Neuronal stem cell (in vitro differentiated cells): Measurements from ENCODE around the gene TRAPPC2.

Source experiments
- DNase-seq: peaks from one replicate; pipeline ENCODE4 v3.0.0-alpha.2; 2013; ENCODE audit warnings: low spot score
- H2AFZ ChIP-seq: one replicate; pipeline ENCODE4 v1.6.1; 2013; ENCODE audit warnings: mild to moderate bottlenecking, low read length, inconsistent platforms
- H2AK5ac ChIP-seq: 2 replicates; pipeline ENCODE4 v1.6.1; 2013; ENCODE audit warnings: low read depth, mild to moderate bottlenecking, inconsistent platforms, low read length, moderate library complexity, mixed read lengths
- H2BK120ac ChIP-seq: 2 replicates; pipeline ENCODE4 v1.6.1; 2013; ENCODE audit warnings: low read depth, mild to moderate bottlenecking, inconsistent platforms, low read length, moderate library complexity, mixed read lengths
- H2BK12ac ChIP-seq: one replicate; pipeline ENCODE4 v1.6.1; 2013; ENCODE audit warnings: low read length, inconsistent platforms
- H2BK15ac ChIP-seq: 2 replicates; pipeline ENCODE4 v1.6.1; 2013; ENCODE audit warnings: mild to moderate bottlenecking, low read length, inconsistent platforms, mixed read lengths
- H2BK5ac ChIP-seq: one replicate; pipeline ENCODE4 v1.6.1; 2013; ENCODE audit warnings: inconsistent platforms, mild to moderate bottlenecking, low read length, moderate library complexity
- H3K14ac ChIP-seq: one replicate; pipeline ENCODE4 v1.6.1; 2013; ENCODE audit warnings: low read length, inconsistent platforms
- H3K18ac ChIP-seq: 2 replicates; pipeline ENCODE4 v1.6.1; 2013; ENCODE audit warnings: low read length, inconsistent platforms
- H3K23ac ChIP-seq: 2 replicates; pipeline ENCODE4 v1.6.1; 2013; ENCODE audit warnings: low read depth, mild to moderate bottlenecking, mixed read lengths, low read length, inconsistent platforms; ENCODE audit not compliant: poor library complexity
- H3K27ac ChIP-seq: replicated peaks from 3 replicates; pipeline ENCODE4 v1.5.1; 2013; ENCODE audit warnings: low read length, inconsistent platforms
- H3K27me3 ChIP-seq, 3 experiments: 2 replicates each; pipeline ENCODE4 v1.6.1; 2013; ENCODE audit warnings: low read length in 3 of 3, mild to moderate bottlenecking in 2 of 3, inconsistent platforms in 1 of 3, low read depth in 1 of 3, mixed read lengths in 1 of 3, moderate library complexity in 1 of 3; ENCODE audit not compliant: control insufficient read depth in 3 of 3, insufficient read depth in 3 of 3
- H3K36me3 ChIP-seq, 2 donors: replicated peaks in 1 of 2; 2 replicates each; pipeline ENCODE4 v1.6.1; 2013; ENCODE audit warnings: low read length in 2 of 2; ENCODE audit not compliant: control insufficient read depth in 2 of 2, insufficient read depth in 2 of 2
- H3K4ac ChIP-seq: 2 replicates; pipeline ENCODE4 v1.6.1; 2013; ENCODE audit warnings: inconsistent platforms, mild to moderate bottlenecking, low read length, moderate library complexity
- H3K4me1 ChIP-seq, 2 donors: 1 replicate in 1 of 2; 2 replicates in 1 of 2; pipeline ENCODE4 v1.6.1; 2013; ENCODE audit warnings: low read length in 2 of 2, low read depth in 1 of 2; ENCODE audit not compliant: control insufficient read depth in 2 of 2, insufficient read depth in 1 of 2
- H3K4me2 ChIP-seq: one replicate; pipeline ENCODE4 v1.6.1; 2013; ENCODE audit warnings: mild to moderate bottlenecking, low read length, inconsistent platforms; ENCODE audit not compliant: insufficient read depth, poor library complexity, severe bottlenecking
- H3K4me3 ChIP-seq, 2 donors: 2 replicates each; pipeline ENCODE4 v1.5.1; 2013; ENCODE audit warnings: low read length in 2 of 2, mild to moderate bottlenecking in 2 of 2, inconsistent platforms in 1 of 2, moderate library complexity in 1 of 2
- H3K79me1 ChIP-seq: one replicate; pipeline ENCODE4 v1.6.1; 2013; ENCODE audit warnings: low read depth, mild to moderate bottlenecking, inconsistent platforms, low read length, moderate library complexity
- H3K9ac ChIP-seq: one replicate; pipeline ENCODE4 v1.6.1; 2013; ENCODE audit warnings: mild to moderate bottlenecking, low read depth, low read length, inconsistent platforms; ENCODE audit not compliant: poor library complexity
- H3K9me3 ChIP-seq, 2 donors: replicated peaks in 1 of 2; 2 replicates each; pipeline versions ENCODE3 to v1.6.1; 2013; ENCODE audit warnings: low read length in 2 of 2, mild to moderate bottlenecking in 2 of 2, inconsistent platforms in 1 of 2, low read depth in 1 of 2, mixed read lengths in 1 of 2, moderate library complexity in 1 of 2; ENCODE audit not compliant: control insufficient read depth in 2 of 2, insufficient read depth in 1 of 2
- H4K8ac ChIP-seq: one replicate; pipeline ENCODE4 v1.6.1; 2013; ENCODE audit warnings: low read depth, mild to moderate bottlenecking, inconsistent platforms, low read length, moderate library complexity
- H4K91ac ChIP-seq: one replicate; pipeline ENCODE4 v1.6.1; 2013; ENCODE audit warnings: low read length, low read depth, mild to moderate bottlenecking, inconsistent platforms; ENCODE audit not compliant: poor library complexity
- WGBS, 2 donors: extraction: QIAGEN DNeasy Blood & Tissue Kit; methylation state at CpG; one replicate each; pipeline ENCODE4 v1.1.7; 2013; ENCODE audit warnings: missing lambda C conversion rate in 2 of 2, mixed read lengths in 1 of 2; ENCODE audit not compliant: insufficient read length in 2 of 2, insufficient replicate concordance in 1 of 2; ENCODE audit errors: extremely low coverage in 2 of 2; 5-methylcytosine and 5-hydroxymethylcytosine counted together

Gene TRAPPC2

GRCh38 chrX:13689741-13690211 is 44.6 kb downstream of the TRAPPC2 start:
- peak overlapping the region; percentile 85 to 88 for H3K4me3 ChIP-seq

GRCh38 chrX:13688958-13689740 is 45.3 kb downstream of the TRAPPC2 start, which contains the start of gene RAB9A:
Gene RAB9A (plus strand): TSS chrX:13689128. CDS start chrX:13708747, 19,619 bp downstream.
- peak within 1 kb of the TSS; percentile 33 for H3K4me2 ChIP-seq
- no peak within 1 kb of the TSS for H2AK5ac ChIP-seq
- H4K91ac ChIP-seq, result no peak within 1 kb of the TSS
- no peak within 1 kb of the TSS for H3K14ac ChIP-seq
- peak within 1 kb of the TSS; percentile 85 for H2AFZ ChIP-seq
- H3K27me3 ChIP-seq, result peaks cover 0 to 2% (median 0%) of the 10 kb centered on the region in 3 experiments
- H3K27ac ChIP-seq, result peak within 1 kb of the TSS; percentile 61
- no peaks in the 10 kb centered on the region for H3K9me3 ChIP-seq
- no peak within 1 kb of the TSS for H3K4ac ChIP-seq
- no peak within 1 kb of the TSS for H2BK5ac ChIP-seq
- peak; percentile 62 for DNase-seq
- no peak within 1 kb of the TSS for H4K8ac ChIP-seq
- WGBS, 2 donors, result no CpG with 5 or more reads among the region's 68 CpGs
- H3K23ac ChIP-seq, result peak within 1 kb of the TSS; percentile 85
- H3K18ac ChIP-seq, result peak within 1 kb of the TSS; percentile 91
- peak within 1 kb of the TSS; percentile 85 to 88 for H3K4me3 ChIP-seq
- no peaks in the 10 kb centered on the region for H3K79me1 ChIP-seq
- H3K4me1 ChIP-seq, result peaks cover 0 to 8% of the 10 kb centered on the region in 2 donors
- no peak within 1 kb of the TSS for H2BK120ac ChIP-seq
- peak within 1 kb of the TSS; percentile 88 for H3K9ac ChIP-seq
- no peak within 1 kb of the TSS for H2BK15ac ChIP-seq
- no peaks in the 10 kb centered on the region for H3K36me3 ChIP-seq
- no peak within 1 kb of the TSS for H2BK12ac ChIP-seq

More at GRCh38 chrX:13689741-13690211, 44.6 kb downstream of the TRAPPC2 start:
- H3K4ac ChIP-seq, result no peak overlapping the region
- no peak overlapping the region for H4K91ac ChIP-seq
- H2BK15ac ChIP-seq, result no peak overlapping the region
- no peak overlapping the region for H3K27ac ChIP-seq
- H3K36me3 ChIP-seq, result no peaks in the 10 kb centered on the region
- no peak for DNase-seq
- peak overlapping the region; percentile 33 for H3K4me2 ChIP-seq
- H2BK120ac ChIP-seq, result no peak overlapping the region
- H2BK12ac ChIP-seq, result no peak overlapping the region
- H3K18ac ChIP-seq, result peak overlapping the region; percentile 91
- no peaks in the 10 kb centered on the region for H3K79me1 ChIP-seq
- H3K23ac ChIP-seq, result no peak overlapping the region
- H3K4me1 ChIP-seq, result peaks cover 0 to 11% of the 10 kb centered on the region in 2 donors
- no peak overlapping the region for H3K9ac ChIP-seq
- no peaks in the 10 kb centered on the region for H3K9me3 ChIP-seq
- peaks cover 0 to 2% (median 0%) of the 10 kb centered on the region in 3 experiments for H3K27me3 ChIP-seq
- H2BK5ac ChIP-seq, result no peak overlapping the region
- no peak overlapping the region for H4K8ac ChIP-seq
- peak overlapping the region; percentile 85 for H2AFZ ChIP-seq
- H3K14ac ChIP-seq, result no peak overlapping the region
- WGBS, 2 donors, result no CpG with 5 or more reads among the region's 16 CpGs
- H2AK5ac ChIP-seq, result no peak overlapping the region

GRCh38 chrX:13688384-13688957 is 45.9 kb downstream of the TRAPPC2 start:
- Histone ChIP-seq H3K27me3 (peaks cover 0 to 2% (median 0%) of the 10 kb centered on the region in 3 experiments), H3K79me1 (no peaks in the 10 kb centered on the region), H3K4me1 (peaks cover 0 to 8% of the 10 kb centered on the region in 2 donors), H3K18ac (no peak overlapping the region), H3K9ac (no peak overlapping the region), H3K9me3 (peaks cover 0 to 1% of the 10 kb centered on the region in 2 donors), H3K4ac (no peak overlapping the region), H2BK120ac (no peak overlapping the region), H3K14ac (no peak overlapping the region), H2BK5ac (no peak overlapping the region), H3K4me2 (peak overlapping the region; percentile 33), H2AFZ (peak overlapping the region; percentile 85), H2BK15ac (no peak overlapping the region), H3K36me3 (no peaks in the 10 kb centered on the region), H2BK12ac (no peak overlapping the region), H3K4me3 (peak overlapping the region in 1 of 2 donors; percentile 85), H2AK5ac (no peak overlapping the region), H4K8ac (no peak overlapping the region), H4K91ac (no peak overlapping the region), H3K27ac (no peak overlapping the region), H3K23ac (no peak overlapping the region)
- DNase-seq, result no peak
- WGBS, 2 donors, result no CpG with 5 or more reads among the region's 13 CpGs

- H3K18ac ChIP-seq, result no peak overlapping the region
- H3K14ac ChIP-seq, result no peak overlapping the region
- H3K23ac ChIP-seq, result no peak overlapping the region
- H2BK5ac ChIP-seq, result no peak overlapping the region
- no peak overlapping the region for H2AK5ac ChIP-seq
- peaks cover 0 to 2% (median 0%) of the 10 kb centered on the region in 3 experiments for H3K27me3 ChIP-seq
- no peak overlapping the region for H3K4me3 ChIP-seq
- H3K4ac ChIP-seq, result no peak overlapping the region
- DNase-seq, result no peak
- no peak overlapping the region for H4K91ac ChIP-seq
- H2BK120ac ChIP-seq, result no peak overlapping the region
- H3K9ac ChIP-seq, result no peak overlapping the region
- no peak overlapping the region for H3K27ac ChIP-seq
- no peak overlapping the region for H4K8ac ChIP-seq
- no peak overlapping the region for H2AFZ ChIP-seq
- no peak overlapping the region for H2BK15ac ChIP-seq
- peaks cover 0 to 2% of the 10 kb centered on the region in 2 donors for H3K9me3 ChIP-seq
- peaks cover 0 to 1% of the 10 kb centered on the region in 2 donors for H3K4me1 ChIP-seq
- no peak overlapping the region for H3K4me2 ChIP-seq
- H2BK12ac ChIP-seq, result no peak overlapping the region
- no CpG with 5 or more reads among the region's 1 CpG for WGBS, 2 donors
- no peaks in the 10 kb centered on the region for H3K36me3 ChIP-seq
- H3K79me1 ChIP-seq, result no peaks in the 10 kb centered on the region
Observed at GRCh38 chrX:13687203-13687602, 47.2 kb downstream of the TRAPPC2 start.
